GM23338 (cell line): ENCODE results near the gene EID2. TPM values are rescaled to one million over a fixed set of nuclear protein-coding genes. Genes with fewer than 3 reads are reported as not detected.

Experiments
- ATAC-seq: fragments of 200-7000 bp; cut with Tn5 transposase; 3 replicates; pipeline ENCODE4 v1.9.1; 2020
- DNase-seq: peaks from one replicate; pipeline ENCODE4 v3.0.0-alpha.2; 2015; ENCODE audit warnings: low spot score
- H2AFZ ChIP-seq: fragments of 200-600 bp; sonication (generic); 2 replicates; pipeline ENCODE4 v1.8.0; 2016; ENCODE audit warnings: antibody characterized with exemption, mild to moderate bottlenecking, moderate library complexity
- H3F3A ChIP-seq: fragments of 200-600 bp; sonication (generic); replicated peaks from 2 replicates; pipeline ENCODE4 v1.8.0; 2017; ENCODE audit warnings: antibody characterized with exemption, mixed run types, low read depth
- H3K27ac ChIP-seq: fragments of 200-600 bp; sonication (generic); 2 replicates; pipeline ENCODE4 v1.6.1; 2016; ENCODE audit warnings: low read depth
- H3K27me3 ChIP-seq: fragments of 200-600 bp; sonication (generic); 2 replicates; pipeline ENCODE4 v1.8.0; 2016; ENCODE audit warnings: mild to moderate bottlenecking, mixed run types, moderate library complexity; ENCODE audit not compliant: insufficient read depth
- H3K36me3 ChIP-seq: fragments of 200-600 bp; sonication (generic); 2 replicates; pipeline ENCODE4 v1.8.0; 2016; ENCODE audit warnings: mild to moderate bottlenecking; ENCODE audit not compliant: insufficient read depth
- H3K4me1 ChIP-seq: fragments of 200-600 bp; sonication (generic); 2 replicates; pipeline ENCODE4 v1.8.0; 2016; ENCODE audit warnings: mild to moderate bottlenecking, moderate library complexity; ENCODE audit not compliant: insufficient read depth
- H3K4me2 ChIP-seq: fragments of 200-600 bp; sonication (generic); 2 replicates; pipeline ENCODE4 v1.7.1; 2017; ENCODE audit warnings: mixed run types
- H3K4me3 ChIP-seq: fragments of 200-600 bp; sonication (generic); 2 replicates; pipeline ENCODE4 v1.6.1; 2016; ENCODE audit warnings: mixed run types
- H3K79me2 ChIP-seq: fragments of 200-600 bp; sonication (generic); replicated peaks from 2 replicates; pipeline ENCODE4 v1.8.0; 2017; ENCODE audit warnings: mild to moderate bottlenecking; ENCODE audit not compliant: insufficient read depth
- H3K9me2 ChIP-seq: fragments of 200-600 bp; sonication (generic); 2 replicates; pipeline ENCODE4 v1.8.0; 2017; ENCODE audit not compliant: insufficient read depth
- H4K20me1 ChIP-seq: fragments of 200-600 bp; sonication (generic); replicated peaks from 2 replicates; pipeline ENCODE4 v1.8.0; 2017; ENCODE audit warnings: mild to moderate bottlenecking; ENCODE audit not compliant: insufficient read depth
- H3K27ac Mint-ChIP-seq: 2 replicates; pipeline ENCODE4 v1.8.0; 2020; ENCODE audit warnings: inconsistent platforms, mild to moderate bottlenecking, moderate library complexity, mixed read lengths
- H3K27me3 Mint-ChIP-seq: 3 replicates; pipeline ENCODE4 v1.8.0; 2022; ENCODE audit warnings: low read depth, mild to moderate bottlenecking, moderate library complexity, mixed read lengths, inconsistent platforms; ENCODE audit not compliant: insufficient read depth, poor library complexity
- H3K36me3 Mint-ChIP-seq: 3 replicates; pipeline ENCODE4 v1.8.0; 2021; ENCODE audit warnings: low read depth, mild to moderate bottlenecking, inconsistent platforms, moderate library complexity, mixed read lengths
- H3K4me1 Mint-ChIP-seq: 3 replicates; pipeline ENCODE4 v1.8.0; 2020; ENCODE audit warnings: mild to moderate bottlenecking, inconsistent platforms, mixed read lengths
- H3K4me3 Mint-ChIP-seq: 3 replicates; pipeline ENCODE4 v1.8.0; 2021; ENCODE audit warnings: moderate library complexity, mild to moderate bottlenecking, inconsistent platforms, mixed read lengths
- H3K9me3 Mint-ChIP-seq: 3 replicates; pipeline ENCODE4 v1.8.0; 2020; ENCODE audit warnings: moderate library complexity, mild to moderate bottlenecking, inconsistent platforms, mixed read lengths
- CREB1 ChIP-seq: fragments of 250-450 bp; sonication (Bioruptor Pico); IDR thresholded peaks from 2 replicates; pipeline ENCODE4 v1.5.0; 2020; ENCODE audit warnings: low read depth, mild to moderate bottlenecking, moderate library complexity
- CTCF ChIP-seq, 2 experiments: fragments of 200-600 bp in 1 of 2; sonication (generic) in 1 of 2; conservative IDR thresholded peaks; 2 replicates each; pipeline versions ENCODE4 v1.5.1 to v1.6.1; 2016 to 2017; ENCODE audit warnings: antibody characterized with exemption in 2 of 2, low read depth in 2 of 2, mild to moderate bottlenecking in 2 of 2, moderate library complexity in 1 of 2
- ETS1 ChIP-seq: IDR thresholded peaks from 2 replicates; pipeline ENCODE4 v1.6.1; 2016; ENCODE audit warnings: antibody characterized with exemption
- EZH2 ChIP-seq: fragments of 200-600 bp; sonication (generic); IDR thresholded peaks from one replicate; pipeline ENCODE4 v1.8.0; 2017; ENCODE audit warnings: antibody characterized with exemption, mild to moderate bottlenecking, low read depth; ENCODE audit not compliant: unreplicated experiment
- EZH2phosphoT487 ChIP-seq: fragments of 200-600 bp; sonication (generic); IDR thresholded peaks from one replicate; pipeline ENCODE4 v1.8.1; 2018; ENCODE audit warnings: antibody characterized with exemption; ENCODE audit not compliant: unreplicated experiment
- JUNB ChIP-seq: IDR thresholded peaks from one replicate; pipeline ENCODE4 v1.6.1; 2016; ENCODE audit warnings: antibody characterized with exemption; ENCODE audit not compliant: unreplicated experiment
- NANOG ChIP-seq: IDR thresholded peaks from 2 replicates; pipeline ENCODE4 v1.6.1; 2016; ENCODE audit warnings: antibody characterized with exemption, borderline replicate concordance
- POLR2AphosphoS5 ChIP-seq: IDR thresholded peaks from 2 replicates; pipeline ENCODE4 v1.6.1; 2016; ENCODE audit warnings: antibody characterized with exemption, low read depth
- REST ChIP-seq: IDR thresholded peaks from one replicate; pipeline ENCODE4 v1.6.1; 2018; ENCODE audit warnings: antibody characterized with exemption; ENCODE audit not compliant: unreplicated experiment
- STAT1 ChIP-seq: IDR thresholded peaks from one replicate; pipeline ENCODE4 v1.6.1; 2016; ENCODE audit warnings: antibody characterized with exemption; ENCODE audit not compliant: unreplicated experiment
- ZNF114 ChIP-seq: fragments of 250-450 bp; sonication (Bioruptor Pico); IDR thresholded peaks from 2 replicates; pipeline ENCODE4 v1.5.0; 2020; ENCODE audit warnings: mild to moderate bottlenecking, moderate library complexity
- ZNF331 ChIP-seq: fragments of 250-450 bp; sonication (Bioruptor Pico); IDR thresholded peaks from 2 replicates; pipeline ENCODE4 v1.5.0; 2020; ENCODE audit warnings: low read depth, mild to moderate bottlenecking, moderate library complexity
- long read RNA-seq: library from polyadenylated mRNA; unstranded; transcript quantifications from one replicate; pipeline ENCODE4 v2.0.0, GENCODE V29; 2020; ENCODE audit not compliant: unreplicated experiment
- polyA plus RNA-seq: library from polyadenylated mRNA; unstranded; fragments of >200 nt; fragmentation: Nextera tagmentation; extraction: Ambion mirVana; gene quantifications from 2 replicates; pipeline ENCODE4 v1.2.1, GENCODE V29; 2016
- total RNA-seq: library from RNA; depleted of rRNA; stranded (reverse); fragments of >200 nt; shearing (Covaris generic); gene quantifications from 2 replicates; pipeline ENCODE4 v1.2.3, GENCODE V29; 2014; rRNA removed
- TF ChIP-seq, protein P1 (sequence below): fragments of 250-450 bp; sonication (Bioruptor Pico); IDR thresholded peaks from 2 replicates; pipeline ENCODE4 v1.5.0; 2020; ENCODE audit warnings: mild to moderate bottlenecking, moderate library complexity

EID2 gene
- total RNA-seq (22.8 and 25.2 TPM in 2 replicates), polyA plus RNA-seq (24.4 and 24.6 TPM in 2 replicates)
- long read RNA-seq, partial matches to known transcripts, result 0 of 4 reads
- long read RNA-seq, other reads (novel, unspliced or antisense), result 1 of 4 reads

DNA sequence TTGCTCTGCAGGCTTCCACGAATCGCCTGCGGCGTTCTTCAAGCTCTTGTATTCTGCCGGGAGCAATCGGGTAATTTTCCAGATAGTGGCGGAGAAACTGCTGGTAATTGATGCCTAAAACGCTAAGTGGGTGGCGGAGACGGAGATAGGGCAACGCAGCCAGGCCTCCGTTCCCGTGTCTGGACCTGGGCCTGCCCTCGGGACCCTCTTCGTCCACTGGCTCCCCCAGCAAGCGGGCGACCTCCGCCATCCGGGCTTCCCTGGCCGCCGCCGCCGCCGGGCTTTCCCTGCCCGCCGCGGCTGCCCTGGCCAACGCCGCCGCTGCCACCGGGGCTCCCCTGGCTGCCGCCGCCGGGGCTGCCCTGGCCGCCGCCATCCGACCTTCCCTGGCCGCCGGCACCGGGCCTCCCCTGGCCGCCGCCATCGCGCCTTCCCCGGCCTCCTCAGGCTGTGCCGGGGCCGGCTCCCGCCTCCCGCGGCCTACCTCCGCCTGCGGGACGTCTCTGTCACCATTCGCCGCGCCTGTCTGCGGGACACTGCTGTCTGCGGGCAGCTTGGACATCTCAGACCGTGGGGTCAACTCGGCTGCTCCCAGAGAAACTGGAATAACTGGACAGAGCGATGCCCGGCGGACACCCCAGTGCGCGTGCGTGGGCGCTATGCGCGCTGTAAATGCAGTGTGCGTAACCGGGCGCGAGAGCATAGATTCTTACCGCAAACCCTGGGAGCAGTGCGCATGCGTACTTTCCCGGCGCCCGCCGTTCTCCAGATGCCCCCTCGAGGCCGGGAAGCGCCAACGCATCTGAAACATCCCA lies at the start of gene EID2:
Gene EID2, minus strand, starts transcription at position 644 of the 815 bp plus-strand sequence. Its CDS starts 82 bp downstream, at position 562.
- Mint-ChIP-seq H3K9me3 (no peaks in the 10 kb centered on the region), H3K27ac (peak within 1 kb of the TSS; percentile 90), H3K36me3 (peaks cover 6% of the 10 kb centered on the region; the same call in 1 of the 3 replicates), H3K4me3 (peak within 1 kb of the TSS; percentile 97), H3K4me1 (peaks cover 27% of the 10 kb centered on the region), H3K27me3 (peaks cover 14% of the 10 kb centered on the region)
- no peaks in the 10 kb centered on the region for H3K36me3 ChIP-seq
- TF ChIP-seq NANOG (no peak), ZNF114 (CRISPR knock-in tag) (no peak), ETS1 (no peak), EZH2phosphoT487 (no peak), CTCF (conservative IDR thresholded peaks at IDR 0.05; ENCODE audit: low read depth in 2 of 2) (peak; percentile 62 to 80), REST (no peak), POLR2AphosphoS5 (peak; percentile 88), EZH2 (no peak), STAT1 (no peak), ZNF331 (no peak), CREB1 (CRISPR knock-in tag) (0 out of 2 replicates have a peak, but pooled peaks have one; percentile 37), JUNB (no peak)
- TF ChIP-seq, protein P1, sequence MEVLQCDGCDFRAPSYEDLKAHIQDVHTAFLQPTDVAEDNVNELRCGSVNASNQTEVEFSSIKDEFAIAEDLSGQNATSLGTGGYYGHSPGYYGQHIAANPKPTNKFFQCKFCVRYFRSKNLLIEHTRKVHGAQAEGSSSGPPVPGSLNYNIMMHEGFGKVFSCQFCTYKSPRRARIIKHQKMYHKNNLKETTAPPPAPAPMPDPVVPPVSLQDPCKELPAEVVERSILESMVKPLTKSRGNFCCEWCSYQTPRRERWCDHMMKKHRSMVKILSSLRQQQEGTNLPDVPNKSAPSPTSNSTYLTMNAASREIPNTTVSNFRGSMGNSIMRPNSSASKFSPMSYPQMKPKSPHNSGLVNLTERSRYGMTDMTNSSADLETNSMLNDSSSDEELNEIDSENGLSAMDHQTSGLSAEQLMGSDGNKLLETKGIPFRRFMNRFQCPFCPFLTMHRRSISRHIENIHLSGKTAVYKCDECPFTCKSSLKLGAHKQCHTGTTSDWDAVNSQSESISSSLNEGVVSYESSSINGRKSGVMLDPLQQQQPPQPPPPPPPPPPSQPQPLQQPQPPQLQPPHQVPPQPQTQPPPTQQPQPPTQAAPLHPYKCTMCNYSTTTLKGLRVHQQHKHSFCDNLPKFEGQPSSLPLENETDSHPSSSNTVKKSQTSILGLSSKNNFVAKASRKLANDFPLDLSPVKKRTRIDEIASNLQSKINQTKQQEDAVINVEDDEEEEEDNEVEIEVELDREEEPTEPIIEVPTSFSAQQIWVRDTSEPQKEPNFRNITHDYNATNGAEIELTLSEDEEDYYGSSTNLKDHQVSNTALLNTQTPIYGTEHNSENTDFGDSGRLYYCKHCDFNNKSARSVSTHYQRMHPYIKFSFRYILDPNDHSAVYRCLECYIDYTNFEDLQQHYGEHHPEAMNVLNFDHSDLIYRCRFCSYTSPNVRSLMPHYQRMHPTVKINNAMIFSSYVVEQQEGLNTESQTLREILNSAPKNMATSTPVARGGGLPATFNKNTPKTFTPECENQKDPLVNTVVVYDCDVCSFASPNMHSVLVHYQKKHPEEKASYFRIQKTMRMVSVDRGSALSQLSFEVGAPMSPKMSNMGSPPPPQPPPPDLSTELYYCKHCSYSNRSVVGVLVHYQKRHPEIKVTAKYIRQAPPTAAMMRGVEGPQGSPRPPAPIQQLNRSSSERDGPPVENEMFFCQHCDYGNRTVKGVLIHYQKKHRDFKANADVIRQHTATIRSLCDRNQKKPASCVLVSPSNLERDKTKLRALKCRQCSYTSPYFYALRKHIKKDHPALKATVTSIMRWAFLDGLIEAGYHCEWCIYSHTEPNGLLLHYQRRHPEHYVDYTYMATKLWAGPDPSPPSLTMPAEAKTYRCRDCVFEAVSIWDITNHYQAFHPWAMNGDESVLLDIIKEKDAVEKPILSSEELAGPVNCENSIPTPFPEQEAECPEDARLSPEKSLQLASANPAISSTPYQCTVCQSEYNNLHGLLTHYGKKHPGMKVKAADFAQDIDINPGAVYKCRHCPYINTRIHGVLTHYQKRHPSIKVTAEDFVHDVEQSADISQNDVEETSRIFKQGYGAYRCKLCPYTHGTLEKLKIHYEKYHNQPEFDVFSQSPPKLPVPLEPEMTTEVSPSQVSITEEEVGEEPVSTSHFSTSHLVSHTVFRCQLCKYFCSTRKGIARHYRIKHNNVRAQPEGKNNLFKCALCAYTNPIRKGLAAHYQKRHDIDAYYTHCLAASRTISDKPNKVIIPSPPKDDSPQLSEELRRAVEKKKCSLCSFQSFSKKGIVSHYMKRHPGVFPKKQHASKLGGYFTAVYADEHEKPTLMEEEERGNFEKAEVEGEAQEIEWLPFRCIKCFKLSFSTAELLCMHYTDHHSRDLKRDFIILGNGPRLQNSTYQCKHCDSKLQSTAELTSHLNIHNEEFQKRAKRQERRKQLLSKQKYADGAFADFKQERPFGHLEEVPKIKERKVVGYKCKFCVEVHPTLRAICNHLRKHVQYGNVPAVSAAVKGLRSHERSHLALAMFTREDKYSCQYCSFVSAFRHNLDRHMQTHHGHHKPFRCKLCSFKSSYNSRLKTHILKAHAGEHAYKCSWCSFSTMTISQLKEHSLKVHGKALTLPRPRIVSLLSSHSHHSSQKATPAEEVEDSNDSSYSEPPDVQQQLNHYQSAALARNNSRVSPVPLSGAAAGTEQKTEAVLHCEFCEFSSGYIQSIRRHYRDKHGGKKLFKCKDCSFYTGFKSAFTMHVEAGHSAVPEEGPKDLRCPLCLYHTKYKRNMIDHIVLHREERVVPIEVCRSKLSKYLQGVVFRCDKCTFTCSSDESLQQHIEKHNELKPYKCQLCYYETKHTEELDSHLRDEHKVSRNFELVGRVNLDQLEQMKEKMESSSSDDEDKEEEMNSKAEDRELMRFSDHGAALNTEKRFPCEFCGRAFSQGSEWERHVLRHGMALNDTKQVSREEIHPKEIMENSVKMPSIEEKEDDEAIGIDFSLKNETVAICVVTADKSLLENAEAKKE (CRISPR knock-in tag), result no peak
- no peak within 1 kb of the TSS; the same call in 1 of the 2 replicates for H2AFZ ChIP-seq
- peaks cover 8% of the 10 kb centered on the region for H3K79me2 ChIP-seq
- ATAC-seq, result peak; percentile 87
- no peaks in the 10 kb centered on the region for H3F3A ChIP-seq
- peak; percentile 93 for DNase-seq
- H3K9me2 ChIP-seq, result no peaks in the 10 kb centered on the region
- peak within 1 kb of the TSS; percentile 76 for H3K4me2 ChIP-seq
- peak within 1 kb of the TSS; percentile 69 for H3K4me3 ChIP-seq
- no peak within 1 kb of the TSS for H3K27ac ChIP-seq
- no peaks in the 10 kb centered on the region; the same call in 1 of the 2 replicates for H4K20me1 ChIP-seq
- H3K4me1 ChIP-seq, result peaks cover 7% of the 10 kb centered on the region
- no peaks in the 10 kb centered on the region for H3K27me3 ChIP-seq
